GM12874 (cell line): ENCODE data around the gene CYFIP1.

Experiments
- TF ChIP-seq, protein P1 (sequence below): IDR thresholded peaks from 2 replicates; pipeline ENCODE4 v1.5.1; 2011; ENCODE audit warnings: low read depth, mild to moderate bottlenecking, control low read depth, low read length, moderate library complexity; ENCODE audit not compliant: insufficient read depth

CYFIP1 gene

DNA sequence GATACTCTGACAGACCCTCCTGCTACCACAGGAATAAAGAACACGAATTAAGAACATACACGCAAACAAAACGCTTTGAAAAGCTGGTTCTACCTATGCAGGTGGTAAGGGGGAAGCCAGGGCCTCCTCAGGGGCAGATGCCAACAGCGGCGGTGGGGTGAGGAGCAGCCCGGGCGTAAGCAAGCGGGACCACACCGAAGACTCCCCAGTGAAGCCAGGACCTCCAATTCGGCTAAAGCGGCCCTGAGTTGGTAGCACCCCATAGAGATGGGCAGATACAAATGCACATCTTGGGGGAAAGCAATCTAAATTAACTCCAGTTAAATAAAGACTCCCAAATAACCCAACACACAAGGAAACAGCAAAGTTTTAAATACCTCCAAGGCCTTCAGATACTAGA, 109.3 kb downstream of the CYFIP1 start:
- TF ChIP-seq, protein P1, sequence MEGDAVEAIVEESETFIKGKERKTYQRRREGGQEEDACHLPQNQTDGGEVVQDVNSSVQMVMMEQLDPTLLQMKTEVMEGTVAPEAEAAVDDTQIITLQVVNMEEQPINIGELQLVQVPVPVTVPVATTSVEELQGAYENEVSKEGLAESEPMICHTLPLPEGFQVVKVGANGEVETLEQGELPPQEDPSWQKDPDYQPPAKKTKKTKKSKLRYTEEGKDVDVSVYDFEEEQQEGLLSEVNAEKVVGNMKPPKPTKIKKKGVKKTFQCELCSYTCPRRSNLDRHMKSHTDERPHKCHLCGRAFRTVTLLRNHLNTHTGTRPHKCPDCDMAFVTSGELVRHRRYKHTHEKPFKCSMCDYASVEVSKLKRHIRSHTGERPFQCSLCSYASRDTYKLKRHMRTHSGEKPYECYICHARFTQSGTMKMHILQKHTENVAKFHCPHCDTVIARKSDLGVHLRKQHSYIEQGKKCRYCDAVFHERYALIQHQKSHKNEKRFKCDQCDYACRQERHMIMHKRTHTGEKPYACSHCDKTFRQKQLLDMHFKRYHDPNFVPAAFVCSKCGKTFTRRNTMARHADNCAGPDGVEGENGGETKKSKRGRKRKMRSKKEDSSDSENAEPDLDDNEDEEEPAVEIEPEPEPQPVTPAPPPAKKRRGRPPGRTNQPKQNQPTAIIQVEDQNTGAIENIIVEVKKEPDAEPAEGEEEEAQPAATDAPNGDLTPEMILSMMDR = no peak

GRCh38 chr15:22869856-22870255, 110.3 kb downstream of the CYFIP1 start:
- TF ChIP-seq, protein P1 = no peak

DNA sequence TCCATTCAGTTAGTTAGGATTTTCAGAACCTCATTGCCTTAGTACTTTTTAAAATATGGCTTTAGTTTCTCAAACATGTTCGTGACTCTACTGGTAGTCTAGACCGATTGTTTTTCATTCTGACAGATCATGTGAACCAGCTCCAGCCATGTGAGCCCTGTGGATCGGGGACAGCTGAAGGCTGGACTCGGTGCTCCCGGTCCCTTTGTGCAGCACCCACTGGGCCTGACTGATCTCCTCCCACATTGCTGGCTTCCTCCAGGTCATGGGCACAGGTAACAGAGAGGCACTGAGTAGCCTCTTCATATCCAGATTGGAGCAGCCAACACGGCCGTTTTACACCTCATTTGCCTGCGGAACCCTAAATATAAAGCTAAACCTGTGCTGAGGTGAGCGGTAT, 111.2 kb downstream of the CYFIP1 start:
- TF ChIP-seq, protein P1 = no peak

DNA sequence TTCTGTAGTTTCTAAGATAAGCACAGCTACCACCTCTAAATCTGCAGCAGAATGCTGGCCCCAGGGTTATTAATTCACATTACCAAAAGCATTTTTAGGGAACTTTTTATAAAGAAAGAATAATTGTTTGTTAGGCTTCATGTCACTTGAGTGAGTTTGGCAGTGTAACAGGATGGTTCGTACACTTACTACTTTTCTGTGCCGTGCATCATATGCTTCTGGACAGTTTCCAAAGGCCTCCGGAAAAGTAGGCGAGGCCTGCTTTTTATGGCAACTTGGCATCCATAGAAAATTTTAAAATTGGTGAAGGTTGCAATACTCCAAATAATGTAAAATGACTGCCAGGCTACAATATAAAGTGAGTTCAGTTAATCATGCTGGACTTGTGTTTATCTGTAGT, 111.7 kb downstream of the CYFIP1 start:
- TF ChIP-seq, protein P1 = no peak

GRCh38 chr15:22867886-22868285, 112.3 kb downstream of the CYFIP1 start:
- TF ChIP-seq, protein P1 = no peak

DNA sequence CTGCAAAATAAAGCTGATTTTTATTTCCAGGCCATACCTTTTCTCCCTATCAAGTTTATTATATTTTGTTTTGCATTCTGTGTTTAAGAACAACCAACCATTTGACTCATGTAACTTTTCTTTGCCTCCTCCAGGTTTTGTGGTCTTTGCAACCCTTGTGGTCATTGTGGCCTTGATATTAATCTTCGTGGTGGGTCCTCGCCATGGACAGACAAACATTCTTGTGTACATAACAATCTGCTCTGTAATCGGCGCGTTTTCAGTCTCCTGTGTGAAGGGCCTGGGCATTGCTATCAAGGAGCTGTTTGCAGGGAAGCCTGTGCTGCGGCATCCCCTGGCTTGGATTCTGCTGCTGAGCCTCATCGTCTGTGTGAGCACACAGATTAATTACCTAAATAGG, 114.1 kb downstream of the CYFIP1 start:
- TF ChIP-seq, protein P1 = no peak

- TF ChIP-seq, protein P1 = no peak
Observed at GRCh38 chr15:22863356-22863755, 116.8 kb downstream of the CYFIP1 start.

GRCh38 chr15:22861161-22861560, 119.0 kb downstream of the CYFIP1 start:
- TF ChIP-seq, protein P1 = no peak
